HepG2 (cell line): ENCODE data around the gene C1orf74. TPM values are rescaled to one million over a fixed set of nuclear protein-coding genes. Genes with fewer than 3 reads are reported as not detected.

ENCODE experiments used
- ADNP ChIP-seq: sonication (generic); formaldehyde crosslinking; IDR thresholded peaks from 2 replicates; pipeline ENCODE4 v1.4.0; 2020; ENCODE audit warnings: missing genetic modification reagents
- ATF7 ChIP-seq, 2 experiments: fragments of 450-650 bp in 1 of 2; sonication (generic) in 1 of 2; formaldehyde crosslinking in 1 of 2; IDR thresholded peaks; 2 replicates each; pipeline versions ENCODE4 v1.4.0 to v1.6.1; 2016 to 2020; ENCODE audit warnings: antibody characterized with exemption in 1 of 2, mild to moderate bottlenecking in 1 of 2, missing genetic modification reagents in 1 of 2
- CBX1 ChIP-seq: IDR thresholded peaks from one replicate; pipeline ENCODE4 v1.6.1; 2016; ENCODE audit warnings: antibody characterized with exemption, low read depth
- CENPX ChIP-seq: sonication (generic); formaldehyde crosslinking; IDR thresholded peaks from 2 replicates; pipeline ENCODE4 v1.9.0; 2021; ENCODE audit warnings: mild to moderate bottlenecking, missing genetic modification reagents, moderate library complexity
- CHD2 ChIP-seq: IDR thresholded peaks from 2 replicates; pipeline ENCODE4 v1.6.1; 2011; ENCODE audit warnings: low read depth, low read length, improper control_type of control experiment
- DNMT3B ChIP-seq: conservative IDR thresholded peaks from 2 replicates; pipeline ENCODE4 v1.6.1; 2016; ENCODE audit warnings: missing biosample characterization, control low read depth
- FOXA3 ChIP-seq: IDR thresholded peaks from 2 replicates; pipeline ENCODE4 v1.6.1; 2016; ENCODE audit warnings: missing genetic modification reagents, missing compliant biosample characterization
- HDAC1 ChIP-seq: sonication (generic); formaldehyde crosslinking; IDR thresholded peaks from 2 replicates; pipeline ENCODE4 v1.5.1; 2020; ENCODE audit warnings: mild to moderate bottlenecking, missing genetic modification reagents
- ISX ChIP-seq: sonication (generic); formaldehyde crosslinking; conservative IDR thresholded peaks from 2 replicates; pipeline ENCODE4 v1.5.0; 2020; ENCODE audit warnings: missing genetic modification reagents
- MAF1 ChIP-seq: sonication (generic); formaldehyde crosslinking; IDR thresholded peaks from 2 replicates; pipeline ENCODE4 v1.5.0; 2020; ENCODE audit warnings: missing genetic modification reagents, borderline replicate concordance
- MYC ChIP-seq: sonication (generic); formaldehyde crosslinking; IDR thresholded peaks from 2 replicates; pipeline ENCODE4 v1.9.0; 2021; ENCODE audit warnings: missing genetic modification reagents, borderline replicate concordance
- NCOR1 ChIP-seq: fragments of 200-600 bp; sonication (generic); IDR thresholded peaks from 2 replicates; pipeline ENCODE4 v1.7.0; 2017; ENCODE audit warnings: antibody characterized with exemption, low read length, borderline replicate concordance
- NFIB ChIP-seq: sonication (generic); formaldehyde crosslinking; IDR thresholded peaks from 2 replicates; pipeline ENCODE4 v1.9.0; 2021; ENCODE audit warnings: missing genetic modification reagents, mild to moderate bottlenecking, borderline replicate concordance
- PTBP1 ChIP-seq: fragments of 200-400 bp; formaldehyde crosslinking; IDR thresholded peaks from 2 replicates; pipeline ENCODE4 v1.6.1; 2018; ENCODE audit warnings: low read length, low read depth; ENCODE audit not compliant: poor library complexity, severe bottlenecking
- RARA ChIP-seq: IDR thresholded peaks from 2 replicates; pipeline ENCODE4 v1.6.1; 2016; ENCODE audit warnings: missing genetic modification reagents, missing compliant biosample characterization
- RBAK ChIP-seq: sonication (generic); formaldehyde crosslinking; IDR thresholded peaks from 2 replicates; pipeline ENCODE4 v1.5.1; 2020; ENCODE audit warnings: mild to moderate bottlenecking, missing genetic modification reagents
- TCF7L2 ChIP-seq: IDR thresholded peaks from 2 replicates; pipeline ENCODE4 v1.6.1; 2011; ENCODE audit warnings: mild to moderate bottlenecking, low read depth, low read length, moderate library complexity
- ZBTB1 ChIP-seq: sonication (generic); formaldehyde crosslinking; IDR thresholded peaks from 2 replicates; pipeline ENCODE4 v1.4.0; 2020; ENCODE audit warnings: missing genetic modification reagents, borderline replicate concordance
- ZFP82 ChIP-seq: sonication (generic); formaldehyde crosslinking; IDR thresholded peaks from 2 replicates; pipeline ENCODE4 v1.5.1; 2020; ENCODE audit warnings: mild to moderate bottlenecking, missing genetic modification reagents, borderline replicate concordance
- ZFYVE20 ChIP-seq: sonication (generic); formaldehyde crosslinking; IDR thresholded peaks from 2 replicates; pipeline ENCODE4 v1.8.0; 2023; ENCODE audit warnings: low read depth, mild to moderate bottlenecking, moderate library complexity, missing genetic modification reagents, borderline replicate concordance
- ZKSCAN5 ChIP-seq: sonication (generic); formaldehyde crosslinking; IDR thresholded peaks from 2 replicates; pipeline ENCODE4 v1.5.1; 2020; ENCODE audit warnings: mild to moderate bottlenecking, missing genetic modification reagents
- ZNF121 ChIP-seq: sonication (generic); formaldehyde crosslinking; IDR thresholded peaks from 2 replicates; pipeline ENCODE4 v1.5.0; 2020; ENCODE audit warnings: mild to moderate bottlenecking, missing genetic modification reagents
- ZNF143 ChIP-seq: sonication (generic); formaldehyde crosslinking; IDR thresholded peaks from 2 replicates; pipeline ENCODE4 v1.4.0; 2020; ENCODE audit warnings: missing genetic modification reagents
- ZNF326 ChIP-seq: sonication (generic); formaldehyde crosslinking; IDR thresholded peaks from 2 replicates; pipeline ENCODE4 v1.4.0; 2020; ENCODE audit warnings: missing genetic modification reagents, borderline replicate concordance
- ZNF879 ChIP-seq: sonication (generic); formaldehyde crosslinking; IDR thresholded peaks from 2 replicates; pipeline ENCODE4 v1.8.1; 2023; ENCODE audit warnings: missing genetic modification reagents
- polyA plus RNA-seq, 8 experiments: library from polyadenylated mRNA; depleted of rRNA in 3 of 8; stranded (reverse) in 7 of 8; unstranded in 1 of 8; fragments of >200 nt; fragmentation: Illumina TruSeq in 4 of 8; extraction: Trizol in 4 of 8; gene quantifications; 2 replicates each; pipeline versions ENCODE4 v1.2.1 to v1.2.3, GENCODE V29; 2011 to 2016; ENCODE audit warnings: low read depth in 4 of 8, missing spikeins in 1 of 8, mixed read lengths in 1 of 8; ENCODE audit not compliant: insufficient read depth in 1 of 8
- total RNA-seq, 5 experiments: library from RNA; depleted of rRNA; stranded (reverse); fragments of >200 nt; fragmentation: Illumina TruSeq; extraction: Trizol; gene quantifications; 2 replicates each; pipeline ENCODE4 v1.2.3, GENCODE V29; 2016; ENCODE audit warnings: low read depth in 1 of 5
- TF ChIP-seq, protein P1 (sequence below): IDR thresholded peaks from 2 replicates; pipeline ENCODE4 v1.6.1; 2016; ENCODE audit warnings: missing compliant biosample characterization, missing genetic modification reagents, borderline replicate concordance
- TF ChIP-seq, protein P2 (sequence below): IDR thresholded peaks from 2 replicates; pipeline ENCODE4 v1.6.1; 2016; ENCODE audit warnings: mild to moderate bottlenecking, missing biosample characterization, missing genetic modification reagents
- TF ChIP-seq, protein P3 (sequence below): sonication (generic); formaldehyde crosslinking; IDR thresholded peaks from 2 replicates; pipeline ENCODE4 v1.8.1; 2023; ENCODE audit warnings: mild to moderate bottlenecking, missing genetic modification reagents
- TF ChIP-seq, protein P4 (sequence below): sonication (generic); formaldehyde crosslinking; IDR thresholded peaks from 2 replicates; pipeline ENCODE4 v1.4.0; 2020; ENCODE audit warnings: mild to moderate bottlenecking, missing genetic modification reagents

C1orf74 gene
- total and polyA plus RNA-seq, 2 of the 13 experiments (the other 11 are each of a cell fraction or from before 2014, with no cell fraction given), result 0.33 to 0.71 TPM

DNA sequence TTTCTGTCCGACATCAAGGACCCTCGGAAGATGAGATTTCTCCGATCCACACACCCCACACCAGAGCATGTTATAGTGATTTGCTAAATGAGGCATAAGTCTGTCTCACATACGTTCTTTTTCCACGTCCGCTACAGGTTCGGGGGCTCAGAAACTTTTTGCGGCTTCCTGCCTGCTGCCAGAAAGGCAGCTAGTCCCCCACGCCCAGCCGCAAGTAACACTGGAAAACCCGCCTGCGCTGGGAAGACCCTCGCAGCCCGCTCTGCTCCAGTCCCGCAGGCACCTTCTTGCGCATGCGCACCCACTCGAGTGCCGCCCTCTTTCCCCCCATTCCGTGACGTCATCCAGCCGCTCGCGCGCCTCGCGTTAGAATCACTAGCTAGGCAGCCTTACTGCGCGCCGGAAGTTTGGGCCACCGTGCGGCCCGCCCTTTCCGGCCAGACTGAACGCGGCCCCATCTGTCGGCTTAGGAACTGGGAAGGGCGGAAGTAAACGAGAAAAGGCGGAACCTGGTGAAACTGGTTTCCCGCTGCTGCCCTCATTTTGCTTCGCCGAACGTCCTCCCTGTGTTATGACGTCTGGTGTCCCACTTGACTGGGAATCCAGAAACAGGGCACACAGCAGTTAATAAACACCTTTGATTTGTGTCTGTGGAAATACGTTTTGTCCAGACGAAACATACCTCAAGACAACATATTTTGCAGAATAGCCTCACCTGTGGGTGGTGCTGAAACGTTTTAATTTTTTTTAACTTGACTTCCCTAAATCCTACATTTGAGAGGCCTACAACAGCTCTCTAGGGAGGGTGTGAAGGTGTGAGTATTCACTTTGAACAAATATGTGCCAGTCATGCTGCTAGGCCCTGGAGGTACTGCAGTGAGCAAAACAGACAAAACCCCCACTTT, at the start of gene C1orf74 (continued):
- TF ChIP-seq ZFP82 (CRISPR knock-in tag) (0 out of 2 replicates have a peak, but pooled peaks have one; percentile 32), FOXA3 (peak; percentile 31; the same call in 1 of the 2 replicates), NCOR1 (no peak), ISX (CRISPR knock-in tag) (no peak), DNMT3B (CRISPR knock-in tag) (no peak), RARA (CRISPR knock-in tag) (no peak), ZNF143 (CRISPR knock-in tag) (no peak; the same call in 1 of the 2 replicates), ZNF121 (CRISPR knock-in tag) (no peak), CBX1 (peak; percentile 74), MAF1 (CRISPR knock-in tag) (peak; percentile 42; the same call in 1 of the 2 replicates), TCF7L2 (no peak), CHD2 (peak; percentile 95), ZNF326 (CRISPR knock-in tag) (no peak), ZFYVE20 (CRISPR knock-in tag) (no peak), ADNP (CRISPR knock-in tag) (no peak), ZKSCAN5 (CRISPR knock-in tag) (no peak), MYC (CRISPR knock-in tag) (0 out of 2 replicates have a peak, but pooled peaks have one; percentile 46), PTBP1 (no peak), HDAC1 (CRISPR knock-in tag) (peak; percentile 49; the same call in 1 of the 2 replicates), RBAK (CRISPR knock-in tag) (no peak), ATF7 (IDR thresholded peaks at IDR 0.05) (peak; percentile 98), ATF7 (CRISPR knock-in tag; IDR thresholded peaks at IDR 0.05) (peak; percentile 76), CENPX (no peak), ZNF879 (CRISPR knock-in tag) (no peak), NFIB (CRISPR knock-in tag) (no peak), ZBTB1 (CRISPR knock-in tag) (no peak)
- TF ChIP-seq, protein P1, sequence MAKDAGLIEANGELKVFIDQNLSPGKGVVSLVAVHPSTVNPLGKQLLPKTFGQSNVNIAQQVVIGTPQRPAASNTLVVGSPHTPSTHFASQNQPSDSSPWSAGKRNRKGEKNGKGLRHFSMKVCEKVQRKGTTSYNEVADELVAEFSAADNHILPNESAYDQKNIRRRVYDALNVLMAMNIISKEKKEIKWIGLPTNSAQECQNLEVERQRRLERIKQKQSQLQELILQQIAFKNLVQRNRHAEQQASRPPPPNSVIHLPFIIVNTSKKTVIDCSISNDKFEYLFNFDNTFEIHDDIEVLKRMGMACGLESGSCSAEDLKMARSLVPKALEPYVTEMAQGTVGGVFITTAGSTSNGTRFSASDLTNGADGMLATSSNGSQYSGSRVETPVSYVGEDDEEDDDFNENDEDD (CRISPR knock-in tag), result peak; percentile 79; the same call in 1 of the 2 replicates
- TF ChIP-seq, protein P2, sequence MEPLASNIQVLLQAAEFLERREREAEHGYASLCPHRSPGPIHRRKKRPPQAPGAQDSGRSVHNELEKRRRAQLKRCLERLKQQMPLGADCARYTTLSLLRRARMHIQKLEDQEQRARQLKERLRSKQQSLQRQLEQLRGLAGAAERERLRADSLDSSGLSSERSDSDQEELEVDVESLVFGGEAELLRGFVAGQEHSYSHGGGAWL, result no peak
- TF ChIP-seq, protein P3, sequence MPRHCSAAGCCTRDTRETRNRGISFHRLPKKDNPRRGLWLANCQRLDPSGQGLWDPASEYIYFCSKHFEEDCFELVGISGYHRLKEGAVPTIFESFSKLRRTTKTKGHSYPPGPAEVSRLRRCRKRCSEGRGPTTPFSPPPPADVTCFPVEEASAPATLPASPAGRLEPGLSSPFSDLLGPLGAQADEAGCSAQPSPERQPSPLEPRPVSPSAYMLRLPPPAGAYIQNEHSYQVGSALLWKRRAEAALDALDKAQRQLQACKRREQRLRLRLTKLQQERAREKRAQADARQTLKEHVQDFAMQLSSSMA (CRISPR knock-in tag), result peak; percentile 61; the same call in 1 of the 2 replicates
- TF ChIP-seq, protein P4, sequence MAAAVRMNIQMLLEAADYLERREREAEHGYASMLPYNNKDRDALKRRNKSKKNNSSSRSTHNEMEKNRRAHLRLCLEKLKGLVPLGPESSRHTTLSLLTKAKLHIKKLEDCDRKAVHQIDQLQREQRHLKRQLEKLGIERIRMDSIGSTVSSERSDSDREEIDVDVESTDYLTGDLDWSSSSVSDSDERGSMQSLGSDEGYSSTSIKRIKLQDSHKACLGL (CRISPR knock-in tag), result no peak
